Mesenchymal stem cell (in vitro differentiated cells and primary cell): ENCODE results near the gene YIPF1. TPM values are rescaled to one million over a fixed set of nuclear protein-coding genes. Genes with fewer than 3 reads are reported as not detected.

Experiments
- DNase-seq: peaks from one replicate; pipeline ENCODE4 v3.0.0-alpha.2; 2013
- H2AFZ ChIP-seq: one replicate; pipeline ENCODE4 v1.6.1; 2013; ENCODE audit warnings: low read depth, mild to moderate bottlenecking, control low read depth, inconsistent platforms, low read length, moderate library complexity
- H2AK5ac ChIP-seq: 2 replicates; pipeline ENCODE4 v1.6.1; 2013; ENCODE audit warnings: low read length, moderate library complexity, mild to moderate bottlenecking, inconsistent platforms; ENCODE audit not compliant: severe bottlenecking
- H2BK120ac ChIP-seq: one replicate; pipeline ENCODE4 v1.6.1; 2013; ENCODE audit warnings: low read depth, mild to moderate bottlenecking, inconsistent platforms, low read length, moderate library complexity
- H2BK12ac ChIP-seq, 2 experiments: one replicate each; pipeline ENCODE4 v1.6.1; 2013; ENCODE audit warnings: inconsistent platforms in 2 of 2, low read length in 2 of 2, mild to moderate bottlenecking in 2 of 2, moderate library complexity in 2 of 2, control low read depth in 1 of 2
- H2BK15ac ChIP-seq: one replicate; pipeline ENCODE4 v1.6.1; 2013; ENCODE audit warnings: mild to moderate bottlenecking, low read depth, inconsistent platforms; ENCODE audit not compliant: poor library complexity, severe bottlenecking
- H2BK5ac ChIP-seq: 2 replicates; pipeline ENCODE4 v1.6.1; 2013; ENCODE audit warnings: low read depth, mild to moderate bottlenecking, low read length, control low read depth, inconsistent platforms; ENCODE audit not compliant: poor library complexity, severe bottlenecking
- H3K14ac ChIP-seq, 2 experiments: one replicate each; pipeline ENCODE4 v1.6.1; 2013; ENCODE audit warnings: inconsistent platforms in 2 of 2, low read length in 2 of 2, control low read depth in 1 of 2, mild to moderate bottlenecking in 1 of 2, moderate library complexity in 1 of 2
- H3K18ac ChIP-seq, 2 experiments: one replicate each; pipeline ENCODE4 v1.6.1; 2013; ENCODE audit warnings: inconsistent platforms in 2 of 2, low read length in 2 of 2, control low read depth in 1 of 2, low read depth in 1 of 2, mild to moderate bottlenecking in 1 of 2
- H3K23ac ChIP-seq, 2 experiments: one replicate each; pipeline ENCODE4 v1.6.1; 2013; ENCODE audit warnings: inconsistent platforms in 2 of 2, low read length in 2 of 2, mild to moderate bottlenecking in 2 of 2, moderate library complexity in 2 of 2, control low read depth in 1 of 2
- H3K27ac ChIP-seq: 2 replicates; pipeline ENCODE4 v1.5.1; 2013; ENCODE audit warnings: mild to moderate bottlenecking, moderate library complexity, low read length, control low read depth, inconsistent platforms; ENCODE audit not compliant: poor library complexity, severe bottlenecking
- H3K27me3 ChIP-seq, 2 experiments: 2 replicates each; pipeline versions ENCODE4 v1.6.1 to v1.7.0; 2013; ENCODE audit warnings: low read length in 2 of 2, mild to moderate bottlenecking in 2 of 2, moderate library complexity in 2 of 2, control low read depth in 1 of 2, inconsistent platforms in 1 of 2; ENCODE audit not compliant: control insufficient read depth in 1 of 2, insufficient read depth in 1 of 2
- H3K36me3 ChIP-seq, 2 experiments: 2 replicates each; pipeline versions ENCODE4 v1.6.1 to v1.7.0; 2013; ENCODE audit warnings: low read length in 2 of 2, control low read depth in 1 of 2, inconsistent platforms in 1 of 2, low read depth in 1 of 2, mild to moderate bottlenecking in 1 of 2; ENCODE audit not compliant: insufficient read depth in 2 of 2, control insufficient read depth in 1 of 2
- H3K4ac ChIP-seq, 2 experiments: one replicate each; pipeline ENCODE4 v1.6.1; 2013; ENCODE audit warnings: inconsistent platforms in 2 of 2, low read length in 2 of 2, mild to moderate bottlenecking in 2 of 2, moderate library complexity in 2 of 2, control low read depth in 1 of 2, low read depth in 1 of 2
- H3K4me1 ChIP-seq: 2 replicates; pipeline ENCODE4 v1.6.1; 2013; ENCODE audit warnings: low read depth, low read length, control low read depth; ENCODE audit not compliant: control insufficient read depth, insufficient read depth
- H3K4me2 ChIP-seq: 2 replicates; pipeline ENCODE4 v1.6.1; 2013; ENCODE audit warnings: low read length, mild to moderate bottlenecking, inconsistent platforms; ENCODE audit not compliant: poor library complexity, severe bottlenecking
- H3K4me3 ChIP-seq, 2 experiments: 2 replicates each; pipeline versions ENCODE4 v1.5.1 to v1.7.0; 2013; ENCODE audit warnings: low read length in 2 of 2, mild to moderate bottlenecking in 2 of 2, control low read depth in 1 of 2, low read depth in 1 of 2; ENCODE audit not compliant: insufficient read depth in 1 of 2
- H3K79me1 ChIP-seq: replicated peaks from 2 replicates; pipeline ENCODE4 v1.6.1; 2013; ENCODE audit warnings: mild to moderate bottlenecking, control low read depth, low read length, inconsistent platforms; ENCODE audit not compliant: poor library complexity, severe bottlenecking
- H3K9ac ChIP-seq: 2 replicates; pipeline ENCODE4 v1.7.0; 2013; ENCODE audit warnings: mild to moderate bottlenecking, low read length, moderate library complexity
- H3K9me3 ChIP-seq: 2 replicates; pipeline ENCODE4 v1.7.0; 2013; ENCODE audit warnings: mild to moderate bottlenecking, low read length; ENCODE audit not compliant: control insufficient read depth
- H4K8ac ChIP-seq: one replicate; pipeline ENCODE4 v1.6.1; 2013; ENCODE audit warnings: inconsistent platforms, mild to moderate bottlenecking, low read length, moderate library complexity
- H4K91ac ChIP-seq: one replicate; pipeline ENCODE4 v1.6.1; 2013; ENCODE audit warnings: mild to moderate bottlenecking, low read length, inconsistent platforms
- WGBS: methylation state at CpG from one replicate; pipeline ENCODE4 v1.1.7; 2013; ENCODE audit warnings: mixed read lengths; 5-methylcytosine and 5-hydroxymethylcytosine counted together
- small RNA-seq: library from polyadenylated mRNA; stranded (forward); fragments of <200 nt; extraction: miRNeasy Mini kit (QIAGEN cat#:217004); gene quantifications from one replicate; pipeline ENCODE3, GENCODE V24; 2013; ENCODE audit warnings: low read depth

Gene YIPF1

DNA sequence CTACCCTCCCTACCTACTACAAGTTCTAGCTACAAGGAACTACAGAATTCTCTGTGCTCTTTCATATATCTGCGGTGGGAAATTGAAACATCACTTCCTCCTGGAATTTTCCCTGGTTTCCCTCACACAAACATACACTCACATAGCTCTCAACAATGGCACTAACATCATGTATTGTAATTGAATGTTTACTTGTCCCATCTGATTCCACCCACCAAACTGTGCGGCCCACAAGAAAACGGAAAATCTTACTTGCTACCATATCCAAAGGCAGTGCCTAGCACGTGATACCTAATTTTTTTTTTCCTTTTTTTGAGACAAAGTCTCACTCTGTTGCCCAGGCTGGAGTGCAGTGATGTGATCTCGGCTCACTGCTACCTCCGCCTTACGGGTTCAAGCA lies 85.4 kb downstream of the YIPF1 start:
- Histone ChIP-seq H3K9me3 (no peaks in the 10 kb centered on the region), H4K91ac (no peak overlapping the region), H2AFZ (no peak overlapping the region), H3K9ac (no peak overlapping the region), H3K4ac (no peak overlapping the region), H3K27ac (no peak overlapping the region), H3K27me3 (no peaks in the 10 kb centered on the region), H3K4me2 (no peak overlapping the region), H2BK120ac (no peak overlapping the region), H2BK12ac (no peak overlapping the region), H3K4me3 (no peak overlapping the region), H3K4me1 (peaks cover 3% of the 10 kb centered on the region), H2BK5ac (no peak overlapping the region), H2AK5ac (no peak overlapping the region), H3K23ac (no peak overlapping the region), H3K79me1 (peaks cover 4% of the 10 kb centered on the region), H3K14ac (no peak overlapping the region), H3K18ac (no peak overlapping the region), H2BK15ac (no peak overlapping the region), H4K8ac (no peak overlapping the region), H3K36me3 (peaks cover 6 to 41% of the 10 kb centered on the region in 2 experiments)
- DNase-seq: no peak
- 99% methylated on average over 7 of the region's 7 CpGs for WGBS

Small RNAs within 50 kb of the gene (small RNA-seq; reads per million reads assigned to genes)
- not detected for gene AL049745.1
